Small intestine (tissue), 7 donors: ENCODE measurements around the gene CCBE1. TPM values are rescaled to one million over a fixed set of nuclear protein-coding genes. Genes with fewer than 3 reads are reported as not detected.
A peak's percentile ranks its signal among the peaks of the same experiment; 100 is the strongest.

Source experiments
- DNase-seq, 2 donors: peaks; one replicate each; pipeline versions ENCODE4 v3.0.0 to v3.0.0-alpha.2; 2013
- FAIRE-seq: peaks from 2 replicates; lab custom pipeline; 2012; peaks lifted over from hg19 to GRCh38; lab: Jason Lieb, UNC
- H3K27ac ChIP-seq, 3 donors: one replicate each; pipeline ENCODE4 v1.5.1; 2013; ENCODE audit warnings: low read length in 2 of 3, mild to moderate bottlenecking in 2 of 3, control low read depth in 1 of 3, inconsistent platforms in 1 of 3, low read depth in 1 of 3, moderate library complexity in 1 of 3
- H3K27me3 ChIP-seq, 3 donors: one replicate each; pipeline ENCODE4 v1.6.1; 2013; ENCODE audit warnings: low read length in 3 of 3, inconsistent platforms in 1 of 3; ENCODE audit not compliant: control insufficient read depth in 3 of 3, insufficient read depth in 3 of 3
- H3K36me3 ChIP-seq, 3 donors: one replicate each; pipeline ENCODE4 v1.6.1; 2013; ENCODE audit warnings: low read length in 3 of 3, inconsistent platforms in 1 of 3, low read depth in 1 of 3, mild to moderate bottlenecking in 1 of 3, moderate library complexity in 1 of 3; ENCODE audit not compliant: control insufficient read depth in 3 of 3, insufficient read depth in 2 of 3
- H3K4me1 ChIP-seq, 3 donors: one replicate each; pipeline ENCODE4 v1.6.1; 2013; ENCODE audit warnings: low read length in 2 of 3, inconsistent platforms in 1 of 3, low read depth in 1 of 3, mild to moderate bottlenecking in 1 of 3, moderate library complexity in 1 of 3; ENCODE audit not compliant: control insufficient read depth in 3 of 3, insufficient read depth in 2 of 3
- H3K4me3 ChIP-seq, 3 donors: one replicate each; pipeline ENCODE4 v1.5.1; 2013; ENCODE audit warnings: low read length in 3 of 3, control low read depth in 1 of 3, inconsistent platforms in 1 of 3, low read depth in 1 of 3, mild to moderate bottlenecking in 1 of 3, moderate library complexity in 1 of 3
- H3K9me3 ChIP-seq, 2 donors: one replicate each; pipeline ENCODE4 v1.6.1; 2013; ENCODE audit warnings: low read depth in 1 of 2, low read length in 1 of 2; ENCODE audit not compliant: control insufficient read depth in 2 of 2, insufficient read depth in 1 of 2
- WGBS, 3 donors: extraction: QIAGEN DNeasy Blood & Tissue Kit; methylation state at CpG; one replicate each; pipeline ENCODE4 v1.1.7; 2013; 5-methylcytosine and 5-hydroxymethylcytosine counted together
- polyA plus RNA-seq, 4 donors: library from polyadenylated mRNA; stranded (reverse) in 3 of 4; unstranded in 1 of 4; fragments of 200-250 nt in 3 of 4; fragments of 120-200 nt in 1 of 4; gene quantifications; one replicate each; pipeline versions ENCODE4 v1.2.1 to v1.2.3, GENCODE V29; 2013
- donor health status: healthy with polysubstance abuse.
- donor health status: control.
- donor health status: control.
- donor health status: Bipolar disorder and iron deficiency.
- donor health status: healthy.

The CCBE1 gene
- polyA plus RNA-seq, 4 donors = 0.27 to 1.3 (median 0.54) TPM; not detected in 1

GRCh38 chr18:59643740-59644139, 53.5 kb downstream of the CCBE1 start:
- Histone ChIP-seq H3K9me3 (no peaks in the 10 kb centered on the region), H3K27ac (no peak overlapping the region), H3K4me3 (no peak overlapping the region), H3K27me3 (no peaks in the 10 kb centered on the region), H3K4me1 (no peaks in the 10 kb centered on the region), H3K36me3 (no peaks in the 10 kb centered on the region)
- DNase-seq (no peak), FAIRE-seq (no peak)
- WGBS, 3 donors = 91 to 94% (median 93%) methylated on average over 6 of the region's 6 CpGs

DNA sequence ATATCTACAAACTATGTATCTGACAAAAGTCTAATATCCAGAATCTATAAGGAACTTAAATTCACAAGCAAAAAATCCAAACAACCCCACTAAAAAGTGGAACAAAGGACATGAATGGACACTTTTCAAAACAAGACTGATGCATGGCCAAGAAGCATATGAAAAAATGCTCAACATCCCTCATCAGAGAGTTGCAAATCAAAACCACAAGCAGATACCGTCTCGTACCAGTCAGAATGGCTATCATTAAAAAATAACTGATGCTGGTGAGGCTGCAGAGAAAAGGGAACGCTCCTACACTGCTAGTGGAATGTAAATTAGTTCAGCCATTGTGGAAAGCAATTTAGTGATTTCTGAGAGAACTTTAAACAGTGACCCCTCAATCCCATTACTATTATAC, 56.5 kb downstream of the CCBE1 start:
- no peak for DNase-seq
- H3K27ac ChIP-seq = no peak overlapping the region
- no peaks in the 10 kb centered on the region for H3K9me3 ChIP-seq
- no peaks in the 10 kb centered on the region for H3K4me1 ChIP-seq
- WGBS, 3 donors = 86 to 89% (median 89%) methylated on average over 3 of the region's 3 CpGs
- no peak overlapping the region for H3K4me3 ChIP-seq
- no peaks in the 10 kb centered on the region for H3K36me3 ChIP-seq
- no peaks in the 10 kb centered on the region for H3K27me3 ChIP-seq
- no peak for FAIRE-seq

DNA sequence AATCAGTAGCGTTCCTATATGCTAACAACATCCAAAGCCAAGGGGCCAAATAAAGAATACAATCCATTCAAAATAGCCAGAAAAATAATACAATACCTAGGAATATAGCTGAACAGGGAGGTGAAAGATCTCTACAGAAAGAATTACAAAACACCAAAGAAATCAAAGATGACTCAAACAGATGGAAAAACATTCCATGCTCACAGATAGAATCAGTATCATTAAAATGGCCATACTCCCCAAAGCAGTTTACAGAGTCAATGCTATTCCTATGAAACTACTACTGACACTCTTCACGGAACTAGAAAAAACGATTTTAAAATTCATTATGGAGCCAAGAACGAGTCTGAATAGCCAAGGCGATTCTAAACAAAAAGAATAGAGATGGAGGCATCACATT, 57.4 kb downstream of the CCBE1 start:
- Histone ChIP-seq H3K4me3 (no peak overlapping the region), H3K9me3 (no peaks in the 10 kb centered on the region), H3K4me1 (no peaks in the 10 kb centered on the region), H3K27ac (no peak overlapping the region), H3K36me3 (no peaks in the 10 kb centered on the region), H3K27me3 (no peaks in the 10 kb centered on the region)
- FAIRE-seq (no peak), DNase-seq (no peak)
- 58 to 59% (median 58%) methylated on average over 5 of the region's 5 CpGs for WGBS, 3 donors

- no peaks in the 10 kb centered on the region for H3K36me3 ChIP-seq
- no peaks in the 10 kb centered on the region for H3K4me1 ChIP-seq
- H3K27me3 ChIP-seq = no peaks in the 10 kb centered on the region
- FAIRE-seq (no peak), DNase-seq (no peak)
- no peaks in the 10 kb centered on the region for H3K9me3 ChIP-seq
- no peak overlapping the region for H3K4me3 ChIP-seq
- no peak overlapping the region for H3K27ac ChIP-seq
- WGBS, 3 donors = 70 to 75% (median 72%) methylated on average over 2 of the region's 2 CpGs
These were observed 58.1 kb downstream of the CCBE1 start for GRCh38 chr18:59639136-59639535.

DNA sequence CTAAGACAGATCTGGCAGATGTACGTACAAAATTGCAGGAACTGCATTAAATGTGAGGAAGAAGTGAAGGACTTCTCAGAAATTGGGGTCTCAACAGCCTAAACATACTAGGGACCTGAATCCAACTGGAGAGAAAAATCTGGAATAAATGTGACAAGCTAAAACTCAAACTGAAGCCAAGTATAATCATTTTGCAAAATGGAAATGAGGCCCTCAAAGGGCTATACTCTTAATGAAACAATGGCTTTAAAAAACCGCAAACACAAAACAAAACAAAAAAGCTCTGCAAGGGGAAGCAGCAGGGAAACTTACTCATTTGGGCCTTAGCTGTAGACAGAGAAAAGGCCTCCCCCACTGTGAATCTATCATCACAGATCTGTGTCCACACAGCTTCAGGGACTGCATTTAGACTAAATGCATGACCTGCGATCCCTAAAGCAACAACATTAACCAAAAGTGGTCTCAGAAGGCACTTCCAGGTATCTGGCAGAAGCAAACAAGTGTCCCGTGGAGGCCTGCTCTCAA, 63.2 kb downstream of the CCBE1 start:
- Histone ChIP-seq H3K36me3 (no peaks in the 10 kb centered on the region), H3K4me1 (no peaks in the 10 kb centered on the region), H3K27me3 (no peaks in the 10 kb centered on the region), H3K4me3 (no peak overlapping the region), H3K27ac (no peak overlapping the region), H3K9me3 (no peaks in the 10 kb centered on the region)
- no peak for FAIRE-seq
- DNase-seq = no peak
- 87 to 93% (median 91%) methylated on average over 4 of the region's 4 CpGs for WGBS, 3 donors

GRCh38 chr18:59633317-59633716, 63.9 kb downstream of the CCBE1 start:
- no peaks in the 10 kb centered on the region for H3K9me3 ChIP-seq
- no peaks in the 10 kb centered on the region for H3K36me3 ChIP-seq
- H3K4me1 ChIP-seq = no peaks in the 10 kb centered on the region
- no peak overlapping the region for H3K27ac ChIP-seq
- no peak for DNase-seq
- H3K27me3 ChIP-seq = peaks cover 0 to 3% (median 0%) of the 10 kb centered on the region in 3 donors
- WGBS, 3 donors = 77 to 91% (median 85%) methylated on average over 7 of the region's 7 CpGs
- no peak overlapping the region for H3K4me3 ChIP-seq
- no peak for FAIRE-seq

GRCh38 chr18:59631583-59632181, 65.5 kb downstream of the CCBE1 start:
- no peaks in the 10 kb centered on the region for H3K36me3 ChIP-seq
- no peak overlapping the region for H3K4me3 ChIP-seq
- no peaks in the 10 kb centered on the region for H3K9me3 ChIP-seq
- 12 to 51% (median 30%) methylated on average over 1 of the region's 1 CpG for WGBS, 3 donors
- DNase-seq = peak; percentile 10 to 21
- no peak overlapping the region for H3K27ac ChIP-seq
- no peaks in the 10 kb centered on the region for H3K4me1 ChIP-seq
- peaks cover 0 to 4% (median 0%) of the 10 kb centered on the region in 3 donors for H3K27me3 ChIP-seq
- FAIRE-seq = no peak

DNA sequence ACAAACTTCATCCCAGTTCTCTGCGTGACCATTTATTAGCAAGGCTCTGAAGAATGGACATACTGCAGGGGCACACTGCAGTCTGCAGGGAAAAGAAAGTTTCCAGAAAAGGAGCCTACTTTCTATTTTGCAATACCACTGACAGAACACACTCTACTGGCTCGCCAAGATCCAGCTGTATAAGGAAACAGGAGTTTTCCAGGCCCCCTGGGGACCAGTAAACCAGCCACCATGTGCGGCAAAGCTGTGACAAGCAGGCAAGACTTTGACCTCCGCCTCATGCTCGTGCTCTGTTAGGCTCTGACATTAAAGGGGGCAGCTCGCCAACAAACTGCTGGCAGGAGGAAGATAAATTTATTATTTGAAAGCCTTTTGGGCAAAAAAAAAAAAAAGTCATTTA, 67.3 kb downstream of the CCBE1 start:
- H3K4me3 ChIP-seq = no peak overlapping the region
- FAIRE-seq = no peak
- WGBS, 3 donors = 45 to 65% (median 50%) methylated on average over 6 of the region's 6 CpGs
- no peak for DNase-seq
- H3K9me3 ChIP-seq = no peaks in the 10 kb centered on the region
- peaks cover 0 to 4% (median 0%) of the 10 kb centered on the region in 3 donors for H3K27me3 ChIP-seq
- H3K4me1 ChIP-seq = no peaks in the 10 kb centered on the region
- H3K36me3 ChIP-seq = no peaks in the 10 kb centered on the region
- H3K27ac ChIP-seq = no peak overlapping the region

- Histone ChIP-seq H3K4me1 (no peaks in the 10 kb centered on the region), H3K27me3 (peaks cover 0 to 4% (median 0%) of the 10 kb centered on the region in 3 donors), H3K36me3 (no peaks in the 10 kb centered on the region), H3K27ac (no peak overlapping the region), H3K4me3 (no peak overlapping the region), H3K9me3 (no peaks in the 10 kb centered on the region)
- FAIRE-seq (no peak), DNase-seq (no peak)
- WGBS, 3 donors = 90 to 96% (median 92%) methylated on average over 1 of the region's 1 CpG
These were observed 68.2 kb downstream of the CCBE1 start for GRCh38 chr18:59628995-59629394.
